Measurements from ENCODE around the gene SH3BP2. TPM values are rescaled to one million over a fixed set of nuclear protein-coding genes. Genes with fewer than 3 reads are reported as not detected.

Gene SH3BP2
- total RNA-seq, 1 donor = 30.8 TPM

GRCh38 chr4:2792396-2792710 lies 532 bp upstream of the SH3BP2 start:
- H3K4me3 ChIP-seq (ENCODE audit: low read depth, low read length) = no peak overlapping the region
- no peak for TF ChIP-seq CTCF (IDR thresholded peaks at IDR 0.05; ENCODE audit: insufficient read depth, low read length)
- DNase-seq (ENCODE audit: low read depth) = no peak

- no peak for TF ChIP-seq CTCF (IDR thresholded peaks at IDR 0.05; ENCODE audit: insufficient read depth, low read length)
- DNase-seq (ENCODE audit: low read depth) = peak; percentile 62
- H3K4me3 ChIP-seq (ENCODE audit: low read depth, low read length) = peak overlapping the region; percentile 72
Measured at GRCh38 chr4:2793586-2794485, 951 bp downstream of the SH3BP2 start.

GRCh38 chr4:2794486-2795299 lies 1.8 kb downstream of the SH3BP2 start:
- TF ChIP-seq CTCF (IDR thresholded peaks at IDR 0.05; ENCODE audit: insufficient read depth, low read length) = no peak
- DNase-seq (ENCODE audit: low read depth) = peak; percentile 83
- peak overlapping the region; percentile 72 for H3K4me3 ChIP-seq (ENCODE audit: low read depth, low read length)

- no peak for DNase-seq (ENCODE audit: low read depth)
- no peak overlapping the region for H3K4me3 ChIP-seq (ENCODE audit: low read depth, low read length)
- no peak for TF ChIP-seq CTCF (IDR thresholded peaks at IDR 0.05; ENCODE audit: insufficient read depth, low read length)
Measured at GRCh38 chr4:2795300-2795892, 2.5 kb downstream of the SH3BP2 start.

- peak; percentile 2 for TF ChIP-seq CTCF (IDR thresholded peaks at IDR 0.05; ENCODE audit: insufficient read depth, low read length)
- peak; percentile 69 for DNase-seq (ENCODE audit: low read depth)
- no peak overlapping the region for H3K4me3 ChIP-seq (ENCODE audit: low read depth, low read length)
Measured at GRCh38 chr4:2795893-2796848, 3.3 kb downstream of the SH3BP2 start.
